ENCODE results near the gene RINT1. TPM values are rescaled to one million over a fixed set of nuclear protein-coding genes. Genes with fewer than 3 reads are reported as not detected.
"Not testable (repeated sequence)": the region's sequence is repeated elsewhere in the genome, so short reads cannot be mapped to it uniquely, and the experiment has no call there.

RINT1 gene
- 10 to 100 TPM; 12.9 to 17.6 TPM for total RNA-seq
- long read RNA-seq, transcript RINT1-201 (15 exons, 2,976 nt) = major isoform, 19 of 24 reads
- long read RNA-seq, partial matches to known transcripts = 2 of 24 reads
- long read RNA-seq, other reads (novel, unspliced or antisense) = 3 of 24 reads

- DNase-seq (peak; percentile 91 to 92), ATAC-seq (peak; percentile 98)
- intact Hi-C loops (cut with DNase I, micrococcal nuclease) = no loop called here
These were observed at the start of gene RINT1 for GRCh38 chr7:105531792-105532671. Gene RINT1 (plus strand): TSS chr7:105532201. CDS start chr7:105532316, 115 bp downstream.

- DNase-seq = no peak
- ATAC-seq = peak; percentile 80
- intact Hi-C loops (cut with DNase I, micrococcal nuclease) = no loop called here
These were observed 44.1 kb upstream of the RINT1 start for GRCh38 chr7:105487579-105488571.

- peak; percentile 27 for ATAC-seq
- no peak for DNase-seq
- intact Hi-C loops (cut with DNase I, micrococcal nuclease) = no loop called here
These were observed 42.6 kb upstream of the RINT1 start for GRCh38 chr7:105489409-105489808.

- intact Hi-C loops (cut with DNase I, micrococcal nuclease) = no loop called here
- no peak for ATAC-seq
- no peak for DNase-seq
These were observed 38.6 kb upstream of the RINT1 start for GRCh38 chr7:105493196-105493922.

GRCh38 chr7:105493923-105494315, 38.1 kb upstream of the RINT1 start:
- ATAC-seq (no peak), DNase-seq (no peak)
- intact Hi-C loops (cut with DNase I, micrococcal nuclease) = no loop called here

- intact Hi-C loops (cut with DNase I, micrococcal nuclease) = no loop called here
- ATAC-seq (no peak), DNase-seq (no peak)
These were observed 35.5 kb upstream of the RINT1 start for GRCh38 chr7:105496521-105496920.

- intact Hi-C loops (cut with DNase I, micrococcal nuclease) = no loop called here
- no peak for ATAC-seq
- no peak for DNase-seq
These were observed 35.0 kb upstream of the RINT1 start for GRCh38 chr7:105497016-105497415.

GRCh38 chr7:105502173-105502572, 29.8 kb upstream of the RINT1 start:
- no peak for ATAC-seq
- no peak for DNase-seq
- intact Hi-C loops (cut with DNase I, micrococcal nuclease) = no loop called here

- intact Hi-C loops (cut with DNase I, micrococcal nuclease) = no loop called here
- ATAC-seq (peak; percentile 20), DNase-seq (no peak)
These were observed 19.6 kb upstream of the RINT1 start for GRCh38 chr7:105512415-105512814.

- intact Hi-C loops (cut with DNase I, micrococcal nuclease) = no loop called here
- ATAC-seq (no peak), DNase-seq (no peak)
These were observed 19.0 kb upstream of the RINT1 start for GRCh38 chr7:105512926-105513526.

GRCh38 chr7:105515610-105516009, 16.4 kb upstream of the RINT1 start:
- DNase-seq; intact Hi-C loops (cut with DNase I, micrococcal nuclease); ATAC-seq: not testable (repeated sequence)

- no peak for ATAC-seq
- intact Hi-C loops (cut with DNase I, micrococcal nuclease) = no loop called here
- no peak for DNase-seq
These were observed 12.6 kb upstream of the RINT1 start for GRCh38 chr7:105519353-105519752.

- intact Hi-C loops (cut with DNase I, micrococcal nuclease); DNase-seq; ATAC-seq: not testable (repeated sequence)
These were observed 11.4 kb upstream of the RINT1 start for GRCh38 chr7:105520620-105521019.

- peak; percentile 66 for ATAC-seq
- intact Hi-C loops (cut with DNase I, micrococcal nuclease) = no loop called here
- DNase-seq = peak; percentile 61 to 74
These were observed 10.8 kb upstream of the RINT1 start for GRCh38 chr7:105521027-105521716.

- intact Hi-C loops (cut with DNase I, micrococcal nuclease) = no loop called here
- ATAC-seq = peak; percentile 93
- peak; percentile 86 to 89 for DNase-seq
These were observed 10.1 kb upstream of the RINT1 start, which contains the start of gene PUS7 for GRCh38 chr7:105521717-105522463. Gene PUS7 (minus strand): TSS chr7:105522271. CDS start chr7:105508512, 13,759 bp downstream.

- not testable (repeated sequence) for ATAC-seq
These were observed 7.6 kb upstream of the RINT1 start for GRCh38 chr7:105524423-105524822.

GRCh38 chr7:105524840-105525239, 7.2 kb upstream of the RINT1 start:
- intact Hi-C loops (cut with DNase I, micrococcal nuclease) = no loop called here
- DNase-seq (no peak), ATAC-seq (no peak)

More at GRCh38 chr7:105524423-105524822, 7.6 kb upstream of the RINT1 start:
- intact Hi-C loops (cut with DNase I, micrococcal nuclease); DNase-seq: not testable (repeated sequence)
